HEK293 (cell line): ENCODE data around the gene POLR2C.

ENCODE experiments used
- CTCF ChIA-PET: fragments of 350-600 bp; formaldehyde crosslinking; extraction: SDS; loops from one replicate; lab custom pipeline; 2021; ENCODE audit warnings: antibody characterized with exemption; lab: Yijun Ruan, JAX
- POLR2A ChIA-PET: fragments of 300-600 bp; formaldehyde crosslinking; extraction: SDS; loops from one replicate; lab custom pipeline; 2020; ENCODE audit warnings: antibody characterized with exemption, inconsistent platforms; lab: Yijun Ruan, JAX
- H3K27ac ChIP-seq: fragments of 200-500 bp; sonication (Bioruptor generic); 2 replicates; pipeline ENCODE4 v1.5.1; 2014; ENCODE audit warnings: low read depth, low read length, control low read depth, inconsistent platforms; ENCODE audit errors: extremely low read depth
- H3K36me3 ChIP-seq, 2 experiments: fragments of 200-500 bp in 1 of 2; sonication (Bioruptor generic) in 1 of 2; 1 replicate in 1 of 2; 2 replicates in 1 of 2; pipeline ENCODE4 v1.5.1; 2014 to 2017; ENCODE audit warnings: inconsistent platforms in 2 of 2, low read length in 2 of 2; ENCODE audit not compliant: control insufficient read depth in 2 of 2, insufficient read depth in 1 of 2
- H3K4me1 ChIP-seq: fragments of 200-500 bp; sonication (Bioruptor generic); 2 replicates; pipeline ENCODE4 v1.5.1; 2014; ENCODE audit warnings: mild to moderate bottlenecking, low read length, inconsistent platforms; ENCODE audit not compliant: control insufficient read depth, insufficient read depth
- H3K4me3 ChIP-seq: 2 replicates; pipeline ENCODE4 v1.5.1; 2011; ENCODE audit warnings: low read depth, mild to moderate bottlenecking, control low read depth, low read length, moderate library complexity
- H3K9me3 ChIP-seq: fragments of 200-500 bp; sonication (Bioruptor generic); 2 replicates; pipeline ENCODE4 v1.5.1; 2014; ENCODE audit warnings: low read depth, low read length, inconsistent platforms; ENCODE audit not compliant: control insufficient read depth, insufficient read depth
- HOXD13 ChIP-seq: sonication (generic); formaldehyde crosslinking; IDR thresholded peaks from 2 replicates; pipeline ENCODE4 v1.8.0; 2022; ENCODE audit warnings: missing genetic modification reagents, borderline replicate concordance
- PRDM2 ChIP-seq: fragments of 450-650 bp; formaldehyde crosslinking; IDR thresholded peaks from 2 replicates; pipeline ENCODE4 v1.5.1; 2016; ENCODE audit warnings: missing biosample characterization, missing genetic modification characterization, borderline replicate concordance
- REST ChIP-seq: fragments of 450-650 bp; formaldehyde crosslinking; IDR thresholded peaks from 2 replicates; pipeline ENCODE4 v1.5.1; 2016; ENCODE audit warnings: missing biosample characterization, missing genetic modification characterization
- SCRT2 ChIP-seq: fragments of 450-650 bp; formaldehyde crosslinking; IDR thresholded peaks from 2 replicates; pipeline ENCODE4 v1.5.1; 2016; ENCODE audit warnings: missing biosample characterization, missing genetic modification characterization
- ZBTB1 ChIP-seq: fragments of 450-650 bp; formaldehyde crosslinking; IDR thresholded peaks from 2 replicates; pipeline ENCODE4 v1.5.1; 2016; ENCODE audit warnings: missing biosample characterization, missing genetic modification characterization
- ZBTB26 ChIP-seq: fragments of 450-650 bp; formaldehyde crosslinking; optimal IDR thresholded peaks from 2 replicates; pipeline ENCODE3; 2016; ENCODE audit warnings: missing biosample characterization, mild to moderate bottlenecking, missing genetic modification characterization
- ZBTB7A ChIP-seq: fragments of 450-650 bp; formaldehyde crosslinking; IDR thresholded peaks from 2 replicates; pipeline ENCODE4 v1.5.1; 2016; ENCODE audit warnings: low read depth, missing biosample characterization, missing genetic modification characterization
- ZNF138 ChIP-seq: fragments of 450-650 bp; formaldehyde crosslinking; IDR thresholded peaks from 2 replicates; pipeline ENCODE4 v1.5.1; 2016; ENCODE audit warnings: missing biosample characterization, missing genetic modification characterization, borderline replicate concordance
- ZNF155 ChIP-seq: fragments of 450-650 bp; formaldehyde crosslinking; IDR thresholded peaks from 2 replicates; pipeline ENCODE4 v1.5.1; 2016; ENCODE audit warnings: missing biosample characterization, missing genetic modification characterization
- ZNF157 ChIP-seq: fragments of 450-650 bp; formaldehyde crosslinking; IDR thresholded peaks from 2 replicates; pipeline ENCODE4 v1.5.1; 2016; ENCODE audit warnings: missing biosample characterization, missing genetic modification characterization
- ZNF184 ChIP-seq: fragments of 450-650 bp; IDR thresholded peaks from 2 replicates; pipeline ENCODE4 v1.5.1; 2018; ENCODE audit warnings: missing biosample characterization, mild to moderate bottlenecking, missing genetic modification characterization
- ZNF2 ChIP-seq: fragments of 450-650 bp; formaldehyde crosslinking; IDR thresholded peaks from 2 replicates; pipeline ENCODE4 v1.5.1; 2016; ENCODE audit warnings: missing biosample characterization, missing genetic modification characterization
- ZNF214 ChIP-seq: fragments of 450-650 bp; formaldehyde crosslinking; IDR thresholded peaks from 2 replicates; pipeline ENCODE4 v1.5.1; 2017; ENCODE audit warnings: missing biosample characterization, mild to moderate bottlenecking, missing genetic modification characterization, borderline replicate concordance
- ZNF280D ChIP-seq: fragments of 450-650 bp; formaldehyde crosslinking; IDR thresholded peaks from 2 replicates; pipeline ENCODE4 v1.5.1; 2016; ENCODE audit warnings: missing biosample characterization, missing genetic modification characterization
- ZNF302 ChIP-seq: fragments of 450-650 bp; formaldehyde crosslinking; IDR thresholded peaks from 2 replicates; pipeline ENCODE4 v1.5.1; 2016; ENCODE audit warnings: missing biosample characterization, missing genetic modification characterization, low read depth
- ZNF416 ChIP-seq: fragments of 450-650 bp; formaldehyde crosslinking; IDR thresholded peaks from 2 replicates; pipeline ENCODE4 v1.5.1; 2016; ENCODE audit warnings: missing biosample characterization, missing genetic modification characterization
- ZNF513 ChIP-seq: fragments of 450-650 bp; IDR thresholded peaks from 2 replicates; pipeline ENCODE4 v1.5.1; 2018; ENCODE audit warnings: missing biosample characterization, missing genetic modification characterization
- ZNF514 ChIP-seq: fragments of 450-650 bp; formaldehyde crosslinking; IDR thresholded peaks from 2 replicates; pipeline ENCODE4 v1.5.1; 2016; ENCODE audit warnings: missing biosample characterization, missing genetic modification characterization
- ZNF621 ChIP-seq: fragments of 450-650 bp; formaldehyde crosslinking; IDR thresholded peaks from 2 replicates; pipeline ENCODE4 v1.5.1; 2017; ENCODE audit warnings: missing biosample characterization, missing genetic modification characterization
- ZNF776 ChIP-seq: fragments of 450-650 bp; formaldehyde crosslinking; IDR thresholded peaks from 2 replicates; pipeline ENCODE4 v1.5.0; 2017; ENCODE audit warnings: missing biosample characterization, missing genetic modification characterization, borderline replicate concordance

POLR2C gene

GRCh38 chr16:57447186-57447962, 15.1 kb upstream of the POLR2C start, which contains the start of the genes CIAPIN1 and COQ9:
TSS of gene CIAPIN1 (minus strand) at chr16:57447385. CDS start at chr16:57440928, 6,457 bp downstream.
TSS of gene COQ9 (plus strand) at chr16:57447479. CDS start at chr16:57447506, 27 bp downstream.
- POLR2A ChIA-PET: interaction anchor here (0.5 to 2.4 kb wide), 26 partner anchors 9 to 367 kb away, joined by 3 to 40 read pairs (median 4); partner anchors contain the start of genes ADGRG1, POLR2C, PSME3IP1 and RSPRY1
- Histone ChIP-seq H3K4me3 (peak within 1 kb of the TSS; percentile 95), H3K27ac (peak within 1 kb of the TSS; percentile 77), H3K36me3 (peaks cover 15 to 20% of the 10 kb centered on the region in 2 experiments), H3K4me1 (no peaks in the 10 kb centered on the region), H3K9me3 (no peaks in the 10 kb centered on the region)
- CTCF ChIA-PET: interaction anchor here (0.6 to 2.7 kb wide), 8 partner anchors 14 to 571 kb away, joined by 3 to 14 read pairs (median 4); partner anchors contain the start of gene POLR2C
- TF ChIP-seq ZNF2 (tag by site-specific recombination) (peak; percentile 55; the same call in 1 of the 2 replicates), ZNF416 (tag by site-specific recombination) (no peak), ZNF302 (no peak), ZNF514 (no peak), ZNF776 (tag by site-specific recombination) (no peak), ZBTB1 (tag by site-specific recombination) (no peak), ZNF621 (tag by site-specific recombination) (no peak), PRDM2 (tag by site-specific recombination) (peak; percentile 85; the same call in 1 of the 2 replicates), HOXD13 (CRISPR knock-in tag) (no peak), ZNF280D (tag by site-specific recombination) (no peak), ZNF513 (tag by site-specific recombination) (no peak), ZBTB7A (tag by site-specific recombination) (peak; percentile 67; the same call in 1 of the 2 replicates), ZBTB26 (tag by site-specific recombination) (peak; percentile 94), ZNF157 (tag by site-specific recombination) (no peak), ZNF155 (tag by site-specific recombination) (no peak), ZNF184 (tag by site-specific recombination) (no peak), ZNF214 (tag by site-specific recombination) (no peak), SCRT2 (tag by site-specific recombination) (no peak), ZNF138 (tag by site-specific recombination) (no peak), REST (no peak)
